ENCODE data around the gene NR3C1.

Gene NR3C1

GRCh38 chr5:143442385-143442784 is 38.9 kb upstream of the NR3C1 start:
- 100% methylated on average over 2 of the region's 2 CpGs for WGBS (ENCODE audit: insufficient coverage)
- Histone ChIP-seq H3K27me3 (replicated peaks in 2 of 5; ENCODE audit: control insufficient read depth in 4 of 5, insufficient read depth in 5 of 5, low read length in 4 of 5) (no peaks in the 10 kb centered on the region), H3K36me3 (ENCODE audit: control insufficient read depth in 4 of 4, insufficient read depth in 4 of 4, low read length in 3 of 4) (no peaks in the 10 kb centered on the region), H3K4me1 (ENCODE audit: control extremely low read depth in 1 of 4, control insufficient read depth in 4 of 4, insufficient read depth in 4 of 4, low read length in 3 of 4) (no peaks in the 10 kb centered on the region), H3K9me3 (ENCODE audit: control extremely low read depth in 1 of 5, control insufficient read depth in 4 of 5, insufficient read depth in 2 of 5, low read depth in 1 of 5, low read length in 4 of 5) (no peaks in the 10 kb centered on the region), H3K27ac (ENCODE audit: insufficient read depth in 1 of 2, low read depth in 1 of 2, low read length in 2 of 2, poor library complexity in 1 of 2, severe bottlenecking in 2 of 2) (no peak overlapping the region), H3K4me3 (ENCODE audit: control insufficient read depth in 1 of 7, extremely low read depth in 1 of 7, insufficient read depth in 4 of 7, low read depth in 2 of 7, low read length in 6 of 7) (no peak overlapping the region)
- ChIA-PET CTCF (interaction anchor here (1.0 kb wide), 1 partner anchor 29 kb away, joined by 3 read pairs; no protein-coding TSS in a partner anchor), POLR2A (no interaction called here)
- DNase-seq = no peak

- Histone ChIP-seq H3K4me1 (ENCODE audit: control extremely low read depth in 1 of 4, control insufficient read depth in 4 of 4, insufficient read depth in 4 of 4, low read length in 3 of 4) (peaks cover 0 to 4% (median 2%) of the 10 kb centered on the region in 4 experiments), H3K36me3 (ENCODE audit: control insufficient read depth in 4 of 4, insufficient read depth in 4 of 4, low read length in 3 of 4) (no peaks in the 10 kb centered on the region), H3K9me3 (ENCODE audit: control extremely low read depth in 1 of 5, control insufficient read depth in 4 of 5, insufficient read depth in 2 of 5, low read depth in 1 of 5, low read length in 4 of 5) (no peaks in the 10 kb centered on the region), H3K27ac (ENCODE audit: insufficient read depth in 1 of 2, low read depth in 1 of 2, low read length in 2 of 2, poor library complexity in 1 of 2, severe bottlenecking in 2 of 2) (no peak overlapping the region), H3K4me3 (ENCODE audit: control insufficient read depth in 1 of 7, extremely low read depth in 1 of 7, insufficient read depth in 4 of 7, low read depth in 2 of 7, low read length in 6 of 7) (no peak overlapping the region), H3K27me3 (replicated peaks in 2 of 5; ENCODE audit: control insufficient read depth in 4 of 5, insufficient read depth in 5 of 5, low read length in 4 of 5) (no peaks in the 10 kb centered on the region)
- POLR2A ChIA-PET = no interaction called here
- 74% methylated on average over 2 of the region's 2 CpGs for WGBS (ENCODE audit: insufficient coverage)
- CTCF ChIA-PET = interaction anchor here (1.2 kb wide), 1 partner anchor 57 kb away, joined by 4 read pairs; no protein-coding TSS in a partner anchor
- DNase-seq = no peak
These were observed 37.1 kb upstream of the NR3C1 start for GRCh38 chr5:143440448-143441115.

DNA sequence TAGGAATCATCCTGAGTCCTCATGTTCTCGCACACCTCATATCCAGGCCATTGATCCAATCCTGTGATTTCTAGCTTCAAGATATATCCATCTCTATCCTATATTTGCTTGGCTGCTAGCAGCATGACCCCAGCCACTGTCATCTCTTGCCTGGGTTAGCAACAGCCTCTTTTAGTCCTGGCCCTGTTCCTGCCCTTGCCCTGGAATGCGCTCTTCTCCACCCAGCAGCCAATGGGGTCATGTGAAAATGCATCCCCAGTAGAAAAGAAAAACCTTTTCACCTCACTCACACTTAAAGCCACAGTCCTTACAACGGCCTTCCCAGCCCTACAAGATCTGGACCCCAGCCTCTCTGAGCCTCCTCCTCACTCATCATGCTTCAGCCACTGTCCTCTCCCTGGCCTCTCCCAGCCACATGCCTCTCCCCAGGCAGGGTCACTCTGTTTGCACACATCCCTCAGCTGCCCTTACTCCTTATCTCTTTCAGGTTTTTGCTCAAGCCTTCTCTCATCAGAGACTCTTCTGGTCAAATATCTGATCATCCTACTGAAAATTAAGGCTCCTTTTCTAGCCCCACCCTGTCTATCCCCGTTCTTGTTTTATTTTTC is 34.3 kb upstream of the NR3C1 start:
- 100% methylated on average over 1 of the region's 4 CpGs for WGBS (ENCODE audit: insufficient coverage)
- DNase-seq = no peak
- no peaks in the 10 kb centered on the region for H3K9me3 ChIP-seq (ENCODE audit: control extremely low read depth in 1 of 5, control insufficient read depth in 4 of 5, insufficient read depth in 2 of 5, low read depth in 1 of 5, low read length in 4 of 5)
- ChIA-PET CTCF (no interaction called here), POLR2A (no interaction called here)
- H3K4me1 ChIP-seq (ENCODE audit: control extremely low read depth in 1 of 4, control insufficient read depth in 4 of 4, insufficient read depth in 4 of 4, low read length in 3 of 4) = peaks cover 2 to 25% (median 16%) of the 10 kb centered on the region in 4 experiments
- H3K27me3 ChIP-seq (replicated peaks in 2 of 5; ENCODE audit: control insufficient read depth in 4 of 5, insufficient read depth in 5 of 5, low read length in 4 of 5) = no peaks in the 10 kb centered on the region
- no peak overlapping the region for H3K4me3 ChIP-seq (ENCODE audit: control insufficient read depth in 1 of 7, extremely low read depth in 1 of 7, insufficient read depth in 4 of 7, low read depth in 2 of 7, low read length in 6 of 7)
- H3K27ac ChIP-seq (ENCODE audit: insufficient read depth in 1 of 2, low read depth in 1 of 2, low read length in 2 of 2, poor library complexity in 1 of 2, severe bottlenecking in 2 of 2) = no peak overlapping the region
- H3K36me3 ChIP-seq (ENCODE audit: control insufficient read depth in 4 of 4, insufficient read depth in 4 of 4, low read length in 3 of 4) = no peaks in the 10 kb centered on the region

- H3K36me3 ChIP-seq (ENCODE audit: control insufficient read depth in 4 of 4, insufficient read depth in 4 of 4, low read length in 3 of 4) = no peaks in the 10 kb centered on the region
- DNase-seq = no peak
- ChIA-PET CTCF (no interaction called here), POLR2A (no interaction called here)
- H3K9me3 ChIP-seq (ENCODE audit: control extremely low read depth in 1 of 5, control insufficient read depth in 4 of 5, insufficient read depth in 2 of 5, low read depth in 1 of 5, low read length in 4 of 5) = no peaks in the 10 kb centered on the region
- H3K4me3 ChIP-seq (ENCODE audit: control insufficient read depth in 1 of 7, extremely low read depth in 1 of 7, insufficient read depth in 4 of 7, low read depth in 2 of 7, low read length in 6 of 7) = no peak overlapping the region
- no peaks in the 10 kb centered on the region for H3K27me3 ChIP-seq (replicated peaks in 2 of 5; ENCODE audit: control insufficient read depth in 4 of 5, insufficient read depth in 5 of 5, low read length in 4 of 5)
- H3K27ac ChIP-seq (ENCODE audit: insufficient read depth in 1 of 2, low read depth in 1 of 2, low read length in 2 of 2, poor library complexity in 1 of 2, severe bottlenecking in 2 of 2) = no peak overlapping the region
- H3K4me1 ChIP-seq (ENCODE audit: control extremely low read depth in 1 of 4, control insufficient read depth in 4 of 4, insufficient read depth in 4 of 4, low read length in 3 of 4) = peaks cover 2 to 25% (median 16%) of the 10 kb centered on the region in 4 experiments
- WGBS (ENCODE audit: insufficient coverage) = 100% methylated on average over 1 of the region's 2 CpGs
These were observed 33.4 kb upstream of the NR3C1 start for GRCh38 chr5:143436871-143437270.

- Histone ChIP-seq H3K36me3 (ENCODE audit: control insufficient read depth in 4 of 4, insufficient read depth in 4 of 4, low read length in 3 of 4) (no peaks in the 10 kb centered on the region), H3K27me3 (replicated peaks in 2 of 5; ENCODE audit: control insufficient read depth in 4 of 5, insufficient read depth in 5 of 5, low read length in 4 of 5) (no peaks in the 10 kb centered on the region), H3K4me3 (ENCODE audit: control insufficient read depth in 1 of 7, extremely low read depth in 1 of 7, insufficient read depth in 4 of 7, low read depth in 2 of 7, low read length in 6 of 7) (peak overlapping the region in 6 of 7 experiments; percentile 56 to 87 (median 68)), H3K27ac (ENCODE audit: insufficient read depth in 1 of 2, low read depth in 1 of 2, low read length in 2 of 2, poor library complexity in 1 of 2, severe bottlenecking in 2 of 2) (peak overlapping the region in 1 of 2 experiments; percentile 59), H3K9me3 (ENCODE audit: control extremely low read depth in 1 of 5, control insufficient read depth in 4 of 5, insufficient read depth in 2 of 5, low read depth in 1 of 5, low read length in 4 of 5) (no peaks in the 10 kb centered on the region), H3K4me1 (ENCODE audit: control extremely low read depth in 1 of 4, control insufficient read depth in 4 of 4, insufficient read depth in 4 of 4, low read length in 3 of 4) (peaks cover 2 to 25% (median 16%) of the 10 kb centered on the region in 4 experiments)
- CTCF ChIA-PET = interaction anchor here (1.8 kb wide), 1 partner anchor 31 kb away, joined by 4 read pairs; no protein-coding TSS in a partner anchor
- DNase-seq = peak; percentile 67 to 87 (median 82)
- POLR2A ChIA-PET = interaction anchor here (0.6 kb wide), 1 partner anchor 32 kb away, joined by 3 read pairs; no protein-coding TSS in a partner anchor
- WGBS (ENCODE audit: insufficient coverage) = 0% methylated on average over 3 of the region's 6 CpGs
These were observed 31.7 kb upstream of the NR3C1 start for GRCh38 chr5:143435210-143435657.

GRCh38 chr5:143434261-143435209 is 31.0 kb upstream of the NR3C1 start:
- 28% methylated on average over 6 of the region's 7 CpGs for WGBS (ENCODE audit: insufficient coverage)
- CTCF ChIA-PET = interaction anchor here (1.0 to 1.8 kb wide), 3 partner anchors 11 to 31 kb away, joined by 3 to 4 read pairs (median 3); partner anchors contain the start of gene NR3C1
- DNase-seq = peak; percentile 19 to 55 (median 46)
- H3K36me3 ChIP-seq (ENCODE audit: control insufficient read depth in 4 of 4, insufficient read depth in 4 of 4, low read length in 3 of 4) = no peaks in the 10 kb centered on the region
- POLR2A ChIA-PET = no interaction called here
- H3K27me3 ChIP-seq (replicated peaks in 2 of 5; ENCODE audit: control insufficient read depth in 4 of 5, insufficient read depth in 5 of 5, low read length in 4 of 5) = no peaks in the 10 kb centered on the region
- H3K4me1 ChIP-seq (ENCODE audit: control extremely low read depth in 1 of 4, control insufficient read depth in 4 of 4, insufficient read depth in 4 of 4, low read length in 3 of 4) = peaks cover 2 to 25% (median 16%) of the 10 kb centered on the region in 4 experiments
- no peaks in the 10 kb centered on the region for H3K9me3 ChIP-seq (ENCODE audit: control extremely low read depth in 1 of 5, control insufficient read depth in 4 of 5, insufficient read depth in 2 of 5, low read depth in 1 of 5, low read length in 4 of 5)
- H3K27ac ChIP-seq (ENCODE audit: insufficient read depth in 1 of 2, low read depth in 1 of 2, low read length in 2 of 2, poor library complexity in 1 of 2, severe bottlenecking in 2 of 2) = peak overlapping the region in 1 of 2 experiments; percentile 59
- H3K4me3 ChIP-seq (ENCODE audit: control insufficient read depth in 1 of 7, extremely low read depth in 1 of 7, insufficient read depth in 4 of 7, low read depth in 2 of 7, low read length in 6 of 7) = peak overlapping the region in 6 of 7 experiments; percentile 56 to 87 (median 68)
